Measurements from ENCODE around the gene SYS1.
A peak's percentile ranks its signal among the peaks of the same experiment; 100 is the strongest.
"Not testable (repeated sequence)": the region's sequence is repeated elsewhere in the genome, so short reads cannot be mapped to it uniquely, and the experiment has no call there.

Gene SYS1

DNA sequence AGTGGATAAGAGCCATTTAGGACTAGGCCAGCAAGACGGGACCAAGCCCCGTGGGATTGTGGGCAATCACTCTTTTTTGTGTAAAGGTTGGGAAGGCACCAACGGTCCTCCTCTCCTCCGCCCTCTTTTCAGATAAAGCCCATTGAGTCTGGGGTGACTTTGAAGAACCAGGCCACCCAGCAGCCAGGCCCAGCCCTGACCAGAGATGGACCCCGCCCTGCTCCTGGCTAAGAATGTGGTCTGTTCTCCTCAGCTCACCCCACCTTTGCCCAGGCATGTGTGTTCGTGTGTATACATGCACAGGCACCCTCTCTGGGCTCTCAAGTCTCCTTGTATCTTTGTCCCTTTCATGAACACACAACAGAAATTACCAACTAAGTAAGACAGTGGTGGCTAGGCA, 23.9 kb upstream of the SYS1 start:
- no peak for DNase-seq (ENCODE audit: low read depth, low spot score)
- peak overlapping the region; percentile 97 for H3K27ac ChIP-seq

DNA sequence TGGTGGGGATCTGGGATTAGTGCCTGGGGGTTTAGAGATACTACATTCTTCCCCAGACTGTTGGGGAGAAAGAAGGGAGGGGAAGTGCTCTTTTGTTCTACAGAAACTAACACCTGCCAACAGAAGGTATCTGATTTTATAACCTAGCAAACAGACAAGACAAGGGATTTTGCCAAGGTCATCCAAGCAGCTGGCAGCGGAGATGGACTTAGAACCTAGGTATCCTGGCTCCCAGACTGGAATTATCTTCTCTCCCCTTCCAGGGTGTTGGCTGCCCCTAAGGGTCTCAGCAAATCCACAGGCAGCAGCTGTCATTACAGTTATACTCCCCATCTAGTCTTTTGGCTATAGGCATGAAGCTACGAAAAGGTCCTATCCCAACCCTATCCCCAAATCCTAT, 23.2 kb upstream of the SYS1 start:
- no peak for DNase-seq (ENCODE audit: low read depth, low spot score)
- H3K27ac ChIP-seq = peak overlapping the region; percentile 97

- no peak for DNase-seq (ENCODE audit: low read depth, low spot score)
- H3K27ac ChIP-seq = peak overlapping the region; percentile 97
Observed at GRCh38 chr20:45340236-45340847, 22.6 kb upstream of the SYS1 start.

GRCh38 chr20:45340951-45341350, 22.0 kb upstream of the SYS1 start:
- peak overlapping the region; percentile 97 for H3K27ac ChIP-seq
- no peak for DNase-seq (ENCODE audit: low read depth, low spot score)

GRCh38 chr20:45341579-45341938, 21.4 kb upstream of the SYS1 start:
- no peak for DNase-seq (ENCODE audit: low read depth, low spot score)
- H3K27ac ChIP-seq = peak overlapping the region; percentile 97

GRCh38 chr20:45341939-45342854, 20.8 kb upstream of the SYS1 start:
- DNase-seq (ENCODE audit: low read depth, low spot score) = no peak

DNA sequence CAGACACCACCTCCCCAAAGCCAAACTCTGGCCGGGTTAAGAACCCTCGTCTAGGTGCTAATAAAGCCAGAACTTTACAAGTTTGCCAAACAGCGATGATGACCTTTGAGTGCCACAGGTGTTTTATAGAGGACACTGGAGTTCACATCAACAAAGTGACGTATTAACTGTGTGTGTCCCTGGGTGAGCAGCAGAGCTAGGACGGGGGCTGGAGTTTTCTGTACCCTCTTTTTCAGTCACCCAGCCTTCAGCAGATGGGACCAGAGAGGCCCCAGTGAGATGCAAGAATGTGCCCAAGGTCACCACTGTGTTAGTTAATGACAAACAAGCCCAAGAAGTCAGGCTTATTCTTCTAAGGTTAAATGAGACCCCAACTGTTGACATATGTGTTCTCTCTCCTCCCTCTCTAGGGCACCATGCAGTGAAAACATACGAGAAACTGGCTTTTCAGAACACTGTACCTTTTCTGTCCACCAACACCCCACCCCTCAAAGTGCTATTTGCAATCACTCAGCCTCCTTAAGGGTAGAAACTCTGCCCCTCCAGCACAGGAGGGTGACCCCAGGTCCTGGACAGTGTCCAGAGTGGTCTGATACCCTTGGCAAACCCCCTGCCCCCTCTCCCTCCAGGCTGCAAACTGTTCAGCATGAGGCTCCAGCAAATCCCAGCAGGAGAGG, 20.0 kb upstream of the SYS1 start:
- peak overlapping the region; percentile 97 for H3K27ac ChIP-seq
- no peak for DNase-seq (ENCODE audit: low read depth, low spot score)

More at GRCh38 chr20:45341939-45342854, 20.8 kb upstream of the SYS1 start:
- peak overlapping the region; percentile 97 for H3K27ac ChIP-seq

- H3K27ac ChIP-seq = peak overlapping the region; percentile 97
- DNase-seq (ENCODE audit: low read depth, low spot score) = no peak
Observed at GRCh38 chr20:45343532-45344167, 19.3 kb upstream of the SYS1 start.

DNA sequence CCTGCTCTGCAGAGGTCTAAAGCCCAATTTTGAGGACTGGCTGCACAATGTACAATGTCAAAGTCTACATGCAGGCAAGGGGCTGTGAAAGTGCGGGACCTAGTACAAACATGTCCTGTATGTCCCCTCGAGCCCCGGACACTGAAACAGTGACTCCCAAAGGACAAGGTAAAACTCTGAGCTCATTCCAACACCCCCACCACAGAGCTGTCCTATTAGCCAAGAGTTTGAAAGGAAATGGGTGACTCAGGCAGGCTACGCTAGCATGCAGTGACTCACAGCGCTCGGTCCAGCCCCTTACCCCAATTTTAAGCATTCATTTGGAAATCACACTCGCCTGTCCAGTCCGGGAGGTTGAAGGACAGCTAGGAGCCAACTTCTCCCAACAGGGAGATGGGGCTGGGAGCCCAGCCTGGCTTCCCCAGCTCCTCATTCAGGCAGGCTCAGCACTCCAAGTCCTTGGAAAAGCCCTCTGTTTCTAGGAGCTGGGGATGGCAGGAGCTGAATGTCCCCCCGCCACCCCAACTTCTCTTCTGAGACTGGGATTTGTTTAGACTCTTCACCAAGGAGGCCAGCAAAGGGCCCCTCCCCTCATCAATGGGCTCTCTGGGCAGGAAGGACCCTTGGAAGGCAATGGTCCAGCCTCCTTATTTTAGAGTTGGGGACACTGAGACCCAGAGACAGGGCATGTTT, 18.6 kb upstream of the SYS1 start:
- no peak for DNase-seq (ENCODE audit: low read depth, low spot score)
- peak overlapping the region; percentile 97 for H3K27ac ChIP-seq

GRCh38 chr20:45345104-45345936, 17.6 kb upstream of the SYS1 start:
- no peak for DNase-seq (ENCODE audit: low read depth, low spot score)
- H3K27ac ChIP-seq = peak overlapping the region; percentile 97

DNA sequence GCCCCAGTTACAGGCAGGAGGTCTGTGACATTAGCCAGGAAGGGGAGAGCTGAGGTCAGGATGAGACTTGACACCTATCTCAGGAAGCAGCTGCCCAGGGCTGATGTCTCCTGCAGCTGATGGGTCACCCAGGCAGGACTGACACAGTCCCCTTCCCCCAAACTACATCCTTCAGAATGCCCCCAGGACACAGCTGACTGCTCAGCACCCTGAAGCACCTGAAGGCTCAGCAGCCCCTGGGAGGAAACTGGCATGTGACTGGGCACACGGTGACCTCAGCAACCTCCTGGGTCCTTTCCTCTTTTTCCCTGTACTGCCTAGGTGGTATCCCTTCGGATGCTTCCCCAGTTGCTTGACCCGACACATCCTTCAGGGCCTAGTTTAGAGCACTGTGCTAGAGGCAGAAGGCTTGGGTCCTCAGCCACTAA, 16.7 kb upstream of the SYS1 start:
- H3K27ac ChIP-seq = peak overlapping the region; percentile 97
- no peak for DNase-seq (ENCODE audit: low read depth, low spot score)

DNA sequence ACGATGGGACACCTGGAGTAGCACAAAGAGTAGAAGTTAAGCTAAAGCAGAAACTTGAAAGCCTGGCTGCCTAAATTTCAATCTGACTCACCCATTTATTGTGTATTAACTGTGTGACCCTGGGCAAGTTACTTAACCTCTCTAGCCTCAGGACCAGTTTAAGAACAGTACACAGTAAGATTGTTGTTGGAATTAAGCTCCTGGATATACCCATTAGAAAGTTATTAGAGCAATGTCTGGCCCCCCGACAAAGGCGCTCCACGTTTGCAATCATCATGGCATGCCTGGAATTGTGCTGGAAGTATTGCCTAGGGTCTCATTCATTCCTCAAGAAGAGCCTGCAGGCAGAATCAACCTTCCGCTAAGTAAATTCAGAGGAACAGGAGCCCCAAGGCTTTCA, 16.1 kb upstream of the SYS1 start:
- H3K27ac ChIP-seq = peak overlapping the region; percentile 97
- no peak for DNase-seq (ENCODE audit: low read depth, low spot score)

GRCh38 chr20:45347297-45347935, 15.5 kb upstream of the SYS1 start:
- DNase-seq (ENCODE audit: low read depth, low spot score) = no peak
- peak overlapping the region; percentile 97 for H3K27ac ChIP-seq

DNA sequence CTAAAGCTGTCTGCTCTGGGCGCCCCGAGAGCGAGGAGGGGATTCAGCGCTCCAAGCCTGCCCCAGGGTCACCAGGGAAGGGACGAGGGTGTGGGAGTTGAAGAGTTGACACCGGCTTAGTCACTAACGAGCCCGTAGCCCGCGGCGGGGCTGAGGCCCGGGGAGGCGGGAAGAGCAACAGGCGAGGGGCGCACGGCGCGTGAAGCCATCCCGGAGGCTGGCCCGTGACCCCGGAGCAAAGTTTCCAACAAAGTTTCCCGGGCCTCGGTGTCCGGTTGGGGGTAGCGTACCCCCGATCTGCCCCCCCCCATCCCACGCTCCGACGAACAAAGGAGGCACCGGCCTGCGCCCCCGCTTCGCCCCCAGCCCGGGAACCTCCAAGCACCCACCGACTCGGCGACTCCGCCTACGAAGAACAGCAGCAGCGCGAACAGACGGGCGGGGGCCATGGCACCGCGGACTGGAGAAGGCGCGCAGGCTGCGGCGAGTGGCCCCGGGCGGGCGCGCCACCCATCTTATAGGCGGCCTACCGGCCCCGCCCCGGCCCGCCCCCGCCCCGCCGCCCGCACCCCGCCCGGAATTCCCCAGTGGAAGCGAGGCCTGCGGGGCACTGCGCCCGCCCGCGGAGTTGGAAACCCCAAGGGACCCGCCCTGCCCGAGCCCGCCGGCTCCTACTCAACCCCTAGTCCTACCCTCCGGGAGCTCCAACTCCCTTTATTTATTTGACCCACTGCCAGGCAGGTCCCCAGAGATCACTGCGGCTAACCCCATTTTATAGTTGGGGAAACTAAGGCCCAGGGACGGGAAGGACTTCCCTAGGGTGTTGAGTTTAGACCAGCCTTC, 14.8 kb upstream of the SYS1 start, which contains the start of gene SDC4:
Gene SDC4 (minus strand): TSS at position 489 of the 843 bp plus-strand sequence. CDS start 40 bp downstream, at position 449.
- peak within 1 kb of the TSS; percentile 97 for H3K27ac ChIP-seq
- no peak for DNase-seq (ENCODE audit: low read depth, low spot score)

DNA sequence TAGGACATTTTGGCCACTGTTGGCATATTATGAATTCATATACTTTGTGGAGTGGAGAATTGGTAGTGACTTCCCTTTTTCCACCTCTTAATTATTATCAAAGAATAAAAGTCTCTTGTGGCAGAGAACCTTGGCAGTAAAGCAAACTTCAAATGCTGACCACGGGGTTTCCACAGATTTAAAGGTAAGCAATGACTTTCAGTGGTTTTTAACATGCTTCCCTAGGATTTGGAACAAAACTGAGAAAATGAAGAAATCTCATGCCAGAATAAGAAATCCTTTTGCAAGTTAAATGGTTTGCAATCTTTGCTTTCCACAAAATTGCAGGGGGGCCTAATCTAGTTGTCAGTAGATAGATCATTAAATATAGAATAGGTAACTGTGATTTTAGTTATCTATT, 12.7 kb upstream of the SYS1 start:
- no peak overlapping the region for H3K27ac ChIP-seq
- DNase-seq (ENCODE audit: low read depth, low spot score) = no peak

- H3K27ac ChIP-seq; DNase-seq (ENCODE audit: low read depth, low spot score): not testable (repeated sequence)
Observed at GRCh38 chr20:45350795-45351194, 12.2 kb upstream of the SYS1 start.

DNA sequence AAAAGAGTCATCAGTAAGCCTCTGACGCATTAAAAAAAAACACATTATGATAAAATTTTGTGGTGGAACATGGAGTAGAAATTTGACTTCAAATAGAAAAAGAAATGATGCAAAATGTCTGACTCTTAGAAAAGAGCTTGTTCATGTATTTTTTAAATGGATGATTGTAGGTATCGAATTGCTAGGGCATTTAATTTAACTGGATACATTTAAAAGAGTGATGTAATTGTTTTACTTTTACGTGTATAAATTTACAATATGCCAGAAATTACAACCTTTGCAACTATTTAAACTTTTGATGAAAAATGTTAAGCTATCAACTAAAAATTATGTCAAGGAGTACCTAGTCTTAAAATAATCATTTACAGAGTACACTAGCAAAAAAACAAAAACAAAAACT, 10.2 kb upstream of the SYS1 start:
- no peak for DNase-seq (ENCODE audit: low read depth, low spot score)
- no peak overlapping the region for H3K27ac ChIP-seq

DNA sequence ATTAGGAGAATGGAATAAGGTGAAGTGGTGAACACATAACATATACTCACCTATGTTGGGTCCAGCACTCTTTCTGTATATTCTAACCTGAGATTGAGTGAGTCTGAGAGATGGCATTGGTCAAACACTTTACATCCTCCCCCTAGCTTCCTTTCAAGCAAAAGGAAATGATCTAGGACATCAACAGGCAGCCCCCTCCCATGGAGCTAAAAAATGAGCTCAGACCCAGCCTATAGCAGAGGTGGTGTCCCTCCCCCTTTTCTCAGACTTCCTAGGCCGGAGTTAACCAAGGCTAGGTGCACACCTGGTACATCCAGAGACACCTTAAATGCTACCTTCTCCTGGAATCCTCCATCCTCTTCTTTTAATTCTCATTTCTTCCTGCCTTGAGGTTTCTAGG, 9.2 kb upstream of the SYS1 start:
- no peak overlapping the region for H3K27ac ChIP-seq
- no peak for DNase-seq (ENCODE audit: low read depth, low spot score)

Measured in epithelial cell of prostate (primary cell).